Stomach (tissue), 9 donors: ENCODE data around the gene RAD54L. TPM values are rescaled to one million over a fixed set of nuclear protein-coding genes. Genes with fewer than 3 reads are reported as not detected.

Experiments used
- DNase-seq, 2 donors: peaks; one replicate each; pipeline versions ENCODE4 v3.0.0 to v3.0.0-alpha.2; 2013 to 2019
- H3K27ac ChIP-seq, 5 donors: fragments of 200-600 bp in 4 of 5; sonication (generic) in 4 of 5; one replicate each; pipeline ENCODE4 v1.5.1; 2013 to 2019; ENCODE audit warnings: mild to moderate bottlenecking in 1 of 5, moderate library complexity in 1 of 5
- H3K27me3 ChIP-seq, 3 donors: fragments of 200-600 bp; sonication (generic); one replicate each; pipeline ENCODE4 v1.5.1; 2017 to 2019; ENCODE audit warnings: mixed run types in 1 of 3
- H3K36me3 ChIP-seq, 4 donors: fragments of 200-600 bp; sonication (generic); 1 replicate in 3 of 4; 2 replicates in 1 of 4; pipeline ENCODE4 v1.5.1; 2016 to 2019
- H3K4me1 ChIP-seq, 4 donors: fragments of 200-600 bp; sonication (generic); one replicate each; pipeline ENCODE4 v1.5.1; 2016 to 2019
- H3K4me3 ChIP-seq, 4 donors: fragments of 200-600 bp; sonication (generic) in 3 of 4; one replicate each; pipeline ENCODE4 v1.5.1; 2016 to 2019; ENCODE audit warnings: mild to moderate bottlenecking in 1 of 4
- H3K9me3 ChIP-seq, 4 donors: fragments of 200-600 bp; sonication (generic); one replicate each; pipeline ENCODE4 v1.5.1; 2016 to 2019
- CTCF ChIP-seq, 7 experiments: fragments of 450-650 bp in 4 of 7; fragments of 200-600 bp in 3 of 7; sonication (generic) in 3 of 7; IDR thresholded peaks; one replicate each; pipeline ENCODE4 v1.5.1; 2016 to 2019; ENCODE audit warnings: antibody characterized with exemption in 7 of 7, control low read depth in 2 of 7, mild to moderate bottlenecking in 1 of 7
- EP300 ChIP-seq: sonication (generic); formaldehyde crosslinking; IDR thresholded peaks from one replicate; pipeline ENCODE4 v1.6.1; 2017; ENCODE audit warnings: antibody characterized with exemption
- POLR2A ChIP-seq, 4 donors: fragments of 450-650 bp; IDR thresholded peaks; one replicate each; pipeline ENCODE4 v1.6.1; 2016; ENCODE audit warnings: antibody characterized with exemption in 4 of 4, control low read depth in 2 of 4, mild to moderate bottlenecking in 1 of 4, moderate library complexity in 1 of 4
- POLR2AphosphoS5 ChIP-seq, 3 donors: sonication (generic); formaldehyde crosslinking; IDR thresholded peaks; one replicate each; pipeline ENCODE4 v1.6.1; 2016; ENCODE audit warnings: antibody characterized with exemption in 3 of 3
- WGBS, 5 donors: extraction: QIAGEN DNeasy Blood & Tissue Kit in 3 of 5; methylation state at CpG; one replicate each; pipeline versions ENCODE4 v1.1.5 to v1.1.7; 2013 to 2018; 5-methylcytosine and 5-hydroxymethylcytosine counted together
- intact Hi-C: fragments of 100-400 bp; cut with DNase I; formaldehyde crosslinking; loops from one replicate; pipeline ENCODE4 v1.15.1; 2023; ENCODE audit warnings: low total_unique reads
- polyA plus RNA-seq, 3 donors: library from polyadenylated mRNA; stranded (reverse); fragments of 200-250 nt; gene quantifications; one replicate each; pipeline ENCODE4 v1.2.3, GENCODE V29; 2013
- total RNA-seq, 5 donors: library from RNA; depleted of rRNA; stranded (reverse); fragments of >200 nt; gene quantifications; one replicate each; pipeline versions ENCODE4 v1.1.0 to v1.2.3, GENCODE V29; 2014 to 2016
- donor health status: healthy with polysubstance abuse.
- donor health status: Bipolar disorder and iron deficiency.
- donor health status: healthy.

The RAD54L gene
- total and polyA plus RNA-seq, 8 donors = 0.45 to 99.6 (median 3.5) TPM

GRCh38 chr1:46248122-46248920 is 758 bp downstream of the RAD54L start:
- H3K36me3 ChIP-seq = no peaks in the 10 kb centered on the region
- H3K27me3 ChIP-seq = no peaks in the 10 kb centered on the region
- peak; percentile 52 to 59 for DNase-seq
- H3K9me3 ChIP-seq = no peaks in the 10 kb centered on the region
- intact Hi-C loops = no loop called here
- TF ChIP-seq POLR2AphosphoS5 (IDR thresholded peaks at IDR 0.05) (no peak), POLR2A (IDR thresholded peaks at IDR 0.05) (no peak), EP300 (no peak), CTCF (IDR thresholded peaks at IDR 0.05) (no peak)
- peak overlapping the region in 1 of 5 donors; percentile 52 for H3K27ac ChIP-seq
- peak overlapping the region; percentile 46 to 85 (median 66) for H3K4me3 ChIP-seq
- peaks cover 6 to 25% (median 17%) of the 10 kb centered on the region in 4 donors for H3K4me1 ChIP-seq
- WGBS, 5 donors = 3 to 7% (median 4%) methylated on average over 7 of the region's 7 CpGs

- Histone ChIP-seq H3K4me3 (no peak overlapping the region), H3K36me3 (no peaks in the 10 kb centered on the region), H3K27ac (no peak overlapping the region), H3K9me3 (no peaks in the 10 kb centered on the region), H3K4me1 (no peaks in the 10 kb centered on the region), H3K27me3 (no peaks in the 10 kb centered on the region)
- intact Hi-C loops = no loop called here
- no peak for DNase-seq
- WGBS, 5 donors = 92 to 98% (median 94%) methylated on average over 5 of the region's 5 CpGs
- no peak for TF ChIP-seq EP300
Measured at GRCh38 chr1:46254668-46255067, 7.1 kb downstream of the RAD54L start.

- TF ChIP-seq POLR2AphosphoS5 (IDR thresholded peaks at IDR 0.05) = no peak
- TF ChIP-seq CTCF (IDR thresholded peaks at IDR 0.05) = no peak
- no peak for TF ChIP-seq POLR2A (IDR thresholded peaks at IDR 0.05)
- TF ChIP-seq EP300 = no peak
- WGBS, 5 donors = 92 to 100% (median 97%) methylated on average over 2 of the region's 2 CpGs
- Histone ChIP-seq H3K4me1 (no peaks in the 10 kb centered on the region), H3K9me3 (no peaks in the 10 kb centered on the region), H3K27me3 (no peaks in the 10 kb centered on the region), H3K4me3 (no peak overlapping the region), H3K27ac (no peak overlapping the region), H3K36me3 (peaks cover 0 to 14% (median 0%) of the 10 kb centered on the region in 4 donors)
- intact Hi-C loops = no loop called here
- DNase-seq = no peak
Measured at GRCh38 chr1:46256523-46256922, 9.0 kb downstream of the RAD54L start.

- 79 to 97% (median 89%) methylated on average over 1 of the region's 1 CpG for WGBS, 5 donors
- TF ChIP-seq POLR2A (IDR thresholded peaks at IDR 0.05) (no peak), CTCF (IDR thresholded peaks at IDR 0.05) (no peak), EP300 (no peak), POLR2AphosphoS5 (IDR thresholded peaks at IDR 0.05) (no peak)
Measured at GRCh38 chr1:46262508-46262907, 14.9 kb downstream of the RAD54L start.

GRCh38 chr1:46263146-46263545 is 15.6 kb downstream of the RAD54L start:
- no peak overlapping the region for H3K4me3 ChIP-seq
- intact Hi-C loops = no loop called here
- no peaks in the 10 kb centered on the region for H3K27me3 ChIP-seq
- no peak for DNase-seq
- no peaks in the 10 kb centered on the region for H3K4me1 ChIP-seq
- no peaks in the 10 kb centered on the region for H3K9me3 ChIP-seq
- H3K36me3 ChIP-seq = peaks cover 0 to 44% (median 0%) of the 10 kb centered on the region in 4 donors
- H3K27ac ChIP-seq = no peak overlapping the region
- WGBS, 5 donors = 81 to 92% (median 83%) methylated on average over 2 of the region's 2 CpGs
- TF ChIP-seq POLR2AphosphoS5 (IDR thresholded peaks at IDR 0.05) (no peak), CTCF (IDR thresholded peaks at IDR 0.05) (no peak), EP300 (no peak), POLR2A (IDR thresholded peaks at IDR 0.05) (no peak)

More at GRCh38 chr1:46262508-46262907, 14.9 kb downstream of the RAD54L start:
- Histone ChIP-seq H3K4me1 (no peaks in the 10 kb centered on the region), H3K9me3 (no peaks in the 10 kb centered on the region), H3K36me3 (peaks cover 0 to 43% (median 0%) of the 10 kb centered on the region in 4 donors), H3K27me3 (no peaks in the 10 kb centered on the region), H3K27ac (no peak overlapping the region), H3K4me3 (no peak overlapping the region)
- DNase-seq = no peak
- intact Hi-C loops = no loop called here
